NCI-H1436 treated with DMSO at 0.1 percent for 48 hours (cell line): ENCODE measurements around the gene OGFR.

Source experiments
- DNase-seq: peaks from one replicate; lab custom pipeline; 2025; lab: John Stamatoyannopoulos, UW

The OGFR gene

DNA sequence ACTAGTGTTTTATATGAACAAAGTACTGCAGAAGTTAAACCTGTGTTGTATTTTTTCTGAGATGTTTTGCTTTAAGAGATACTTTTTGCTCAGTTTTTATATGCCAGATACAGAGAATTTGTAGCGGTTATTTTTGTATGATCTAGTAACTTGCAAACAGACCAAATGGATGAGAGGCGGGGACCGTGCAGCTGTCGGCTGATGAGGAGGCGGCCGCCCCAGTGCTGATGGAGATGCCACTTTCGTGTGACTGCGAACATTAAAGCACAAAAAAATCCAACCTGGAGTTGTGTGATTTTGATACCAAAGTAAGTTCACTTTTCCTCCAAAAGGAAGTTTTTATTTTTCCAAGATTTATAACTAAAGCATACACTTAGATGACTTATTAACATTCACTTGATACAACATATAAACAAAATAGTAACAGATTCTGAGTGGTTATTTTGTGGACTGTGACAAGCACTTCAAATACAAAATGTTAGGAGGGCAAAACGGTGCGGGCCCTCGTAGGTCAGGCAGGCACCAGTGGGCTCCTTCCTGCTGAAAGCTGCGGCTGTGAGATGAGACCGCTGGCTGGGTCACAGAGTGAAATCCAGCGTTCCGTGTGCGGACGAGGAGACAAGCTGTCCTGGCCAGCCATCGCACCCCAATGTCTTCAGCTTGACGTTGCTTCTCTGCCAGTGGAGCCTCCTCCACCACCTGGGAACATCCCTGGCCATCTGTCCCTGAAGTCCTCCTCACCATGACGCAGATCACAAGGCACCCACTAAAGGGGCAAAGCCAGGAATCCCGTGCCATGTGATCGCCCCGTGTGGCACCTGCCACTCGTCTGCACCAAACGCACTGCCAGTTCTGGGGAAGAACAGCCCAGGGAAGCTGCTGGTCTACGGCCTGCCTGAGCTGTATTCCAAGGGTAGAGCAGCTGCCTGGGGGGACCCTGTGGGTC, 4.0 kb upstream of the OGFR start:
- DNase-seq, result no peak

GRCh38 chr20:62801284-62802010, 3.2 kb upstream of the OGFR start:
- DNase-seq, result no peak

DNA sequence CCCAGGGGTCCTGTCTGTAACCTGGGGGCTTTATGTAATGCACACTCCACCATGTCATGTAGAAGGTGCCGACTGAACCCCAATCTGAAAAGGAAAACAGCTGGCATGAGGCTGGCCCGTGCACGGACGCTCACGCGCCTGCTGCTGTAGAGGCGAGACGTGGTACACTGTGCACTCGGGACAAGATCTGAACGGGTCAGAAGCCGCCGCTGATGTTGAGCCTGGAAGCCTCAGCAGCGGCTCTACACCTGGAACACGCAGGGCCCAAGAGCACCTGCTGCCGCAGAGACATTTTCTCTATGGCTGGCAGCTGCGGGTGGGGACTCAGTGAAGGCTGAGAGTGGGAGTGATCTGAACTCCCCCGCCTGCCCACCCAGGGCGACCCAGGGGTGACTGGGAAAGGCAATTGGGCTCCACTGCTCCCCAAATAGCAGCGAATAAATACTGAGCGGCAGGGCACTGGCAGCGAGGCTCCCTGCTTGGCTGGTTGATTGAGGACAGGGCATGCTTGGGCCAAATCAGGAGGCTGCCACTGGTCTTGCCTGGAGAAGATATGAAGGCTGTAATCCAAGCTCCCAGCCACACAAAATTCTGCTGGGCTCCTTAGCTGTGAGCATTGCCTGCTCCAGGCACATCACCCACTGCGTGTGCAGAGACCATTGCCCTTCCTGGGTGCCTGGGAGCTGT, 2.5 kb upstream of the OGFR start:
- DNase-seq, result no peak

GRCh38 chr20:62804021-62804626, 511 bp upstream of the OGFR start:
- no peak for DNase-seq

GRCh38 chr20:62805155-62805710, 598 bp downstream of the OGFR start:
- DNase-seq, result no peak

- DNase-seq, result no peak
These were observed 1.2 kb downstream of the OGFR start for GRCh38 chr20:62805711-62806382.

GRCh38 chr20:62806383-62807050, 1.9 kb downstream of the OGFR start:
- DNase-seq, result no peak

GRCh38 chr20:62807444-62808210, 3.0 kb downstream of the OGFR start:
- DNase-seq, result no peak

DNA sequence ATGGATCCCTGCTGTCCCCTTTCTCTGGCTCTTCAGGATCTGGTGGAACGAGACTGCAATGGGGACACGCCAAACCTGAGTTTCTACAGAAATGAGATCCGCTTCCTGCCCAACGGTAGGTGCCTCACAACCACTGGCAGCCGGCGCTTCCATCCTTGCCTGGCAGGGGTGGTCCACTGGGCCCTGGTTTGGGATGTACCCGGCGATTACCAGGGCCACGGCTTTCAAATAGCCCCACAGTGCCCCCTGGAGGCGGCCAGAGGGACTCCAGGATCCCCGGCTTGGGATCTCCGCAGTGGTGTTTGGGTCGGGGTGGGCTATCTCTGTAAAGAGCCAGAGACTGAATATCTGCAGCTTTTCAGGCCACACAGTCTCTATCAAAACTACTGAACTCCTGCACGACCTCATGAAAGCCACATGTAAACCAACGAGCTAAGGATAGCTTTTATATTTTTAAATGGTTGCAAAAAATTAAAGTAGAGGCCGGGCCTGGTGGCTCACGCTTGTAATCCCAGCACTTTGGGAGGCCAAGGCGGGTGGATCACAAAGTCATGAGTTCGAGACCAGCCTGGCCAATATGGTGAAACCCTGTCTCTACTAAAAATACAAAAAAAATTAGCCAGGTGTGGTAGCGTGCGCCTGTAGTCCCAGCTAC, 3.7 kb downstream of the OGFR start:
- no peak for DNase-seq

DNA sequence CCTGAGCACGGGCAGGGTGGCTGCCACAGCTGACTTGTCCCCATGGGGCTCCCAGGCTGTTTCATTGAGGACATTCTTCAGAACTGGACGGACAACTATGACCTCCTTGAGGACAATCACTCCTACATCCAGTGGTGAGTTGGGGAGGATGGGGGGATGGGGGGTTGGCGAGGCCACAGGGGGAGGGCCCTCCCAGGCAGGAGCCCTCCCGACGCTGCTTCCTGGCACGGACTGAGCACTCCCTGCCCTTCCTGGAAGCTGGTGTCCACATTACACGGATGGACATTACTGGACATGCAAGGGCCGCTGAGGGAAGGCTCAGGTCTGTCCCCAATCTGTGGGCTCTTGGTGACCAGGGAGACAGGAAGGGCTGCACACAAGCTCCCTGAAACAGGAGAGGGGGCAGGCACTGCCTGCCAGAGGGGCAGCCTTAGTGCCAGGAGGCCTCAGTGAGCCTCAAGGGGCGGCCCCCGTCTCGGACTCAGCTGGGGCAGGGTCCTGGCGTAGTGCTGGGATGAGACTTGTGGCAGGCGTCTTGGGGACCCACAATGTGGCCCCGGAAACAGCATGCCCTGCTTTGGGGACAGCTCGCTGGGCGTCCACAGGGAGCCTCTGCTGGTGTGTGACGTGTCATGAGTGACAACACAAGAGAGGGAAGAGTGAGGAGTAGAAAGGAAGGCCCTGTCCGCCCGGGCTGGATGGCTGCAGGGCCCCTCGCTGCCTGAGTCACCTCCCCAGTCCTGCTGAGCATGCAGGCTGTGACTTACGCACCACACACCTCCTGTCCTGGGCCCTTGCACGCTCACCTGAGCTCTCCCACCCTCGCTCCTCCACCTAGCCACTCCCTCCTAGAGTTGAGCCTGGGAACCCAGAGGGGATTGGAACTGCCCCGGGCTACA, 5.1 kb downstream of the OGFR start:
- no peak for DNase-seq

DNA sequence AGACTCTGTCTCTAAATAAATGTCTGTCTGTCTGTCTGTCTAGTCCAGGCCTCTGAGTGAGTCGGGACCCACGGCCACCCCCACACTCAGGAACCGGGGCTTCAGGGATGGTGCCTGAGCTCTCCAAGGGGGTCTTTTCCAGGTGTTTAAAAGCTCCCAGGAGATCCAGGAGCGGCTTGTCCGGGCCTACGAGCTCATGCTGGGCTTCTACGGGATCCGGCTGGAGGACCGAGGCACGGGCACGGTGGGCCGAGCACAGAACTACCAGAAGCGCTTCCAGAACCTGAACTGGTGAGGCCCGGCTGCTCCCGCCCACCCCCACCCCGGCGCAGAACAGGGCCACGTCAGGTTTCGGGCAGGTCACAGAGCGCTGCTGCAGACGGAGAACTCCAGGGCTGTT, 6.7 kb downstream of the OGFR start:
- DNase-seq, result no peak

DNA sequence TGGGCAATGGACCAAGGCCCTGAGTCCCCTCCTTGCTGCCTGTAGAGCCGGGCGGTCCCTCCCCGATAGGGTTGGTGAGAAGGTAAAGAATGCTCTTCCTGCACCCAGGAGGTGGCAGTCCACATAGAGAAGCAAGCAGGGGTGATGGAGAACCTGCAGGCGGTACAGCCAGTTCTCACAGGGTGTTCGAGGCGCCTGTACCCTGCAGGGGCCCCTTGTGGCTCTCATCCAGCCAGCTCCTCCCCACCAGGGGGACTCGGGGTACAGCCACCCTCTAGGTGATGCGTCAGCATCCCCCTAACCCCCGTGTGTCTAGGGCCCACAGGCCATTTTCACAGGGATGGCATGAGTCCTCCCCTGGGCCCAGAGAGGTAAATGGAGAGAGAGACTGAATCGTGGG, 7.1 kb downstream of the OGFR start:
- no peak for DNase-seq

GRCh38 chr20:62812181-62812906, 7.7 kb downstream of the OGFR start:
- no peak for DNase-seq

GRCh38 chr20:62812907-62813200, 8.2 kb downstream of the OGFR start:
- no peak for DNase-seq

DNA sequence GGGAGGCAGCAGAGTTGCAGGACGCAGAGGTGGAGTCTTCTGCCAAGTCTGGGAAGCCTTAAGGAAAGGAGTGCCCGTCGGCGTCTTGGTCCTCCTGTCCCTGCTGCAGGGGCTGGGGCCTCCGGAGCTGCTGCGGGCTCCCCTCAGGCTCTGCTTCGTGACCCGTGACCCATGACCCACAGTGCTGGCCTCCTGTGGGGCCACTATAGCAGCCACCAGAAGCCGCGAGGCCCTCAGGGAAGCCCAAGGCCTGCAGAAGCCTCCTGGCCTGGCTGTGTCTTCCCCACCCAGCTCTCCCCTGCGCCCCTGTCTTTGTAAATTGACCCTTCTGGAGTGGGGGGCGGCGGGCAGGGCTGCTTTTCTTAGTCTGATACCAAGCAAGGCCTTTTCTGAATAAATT, 9.0 kb downstream of the OGFR start:
- DNase-seq, result no peak

DNA sequence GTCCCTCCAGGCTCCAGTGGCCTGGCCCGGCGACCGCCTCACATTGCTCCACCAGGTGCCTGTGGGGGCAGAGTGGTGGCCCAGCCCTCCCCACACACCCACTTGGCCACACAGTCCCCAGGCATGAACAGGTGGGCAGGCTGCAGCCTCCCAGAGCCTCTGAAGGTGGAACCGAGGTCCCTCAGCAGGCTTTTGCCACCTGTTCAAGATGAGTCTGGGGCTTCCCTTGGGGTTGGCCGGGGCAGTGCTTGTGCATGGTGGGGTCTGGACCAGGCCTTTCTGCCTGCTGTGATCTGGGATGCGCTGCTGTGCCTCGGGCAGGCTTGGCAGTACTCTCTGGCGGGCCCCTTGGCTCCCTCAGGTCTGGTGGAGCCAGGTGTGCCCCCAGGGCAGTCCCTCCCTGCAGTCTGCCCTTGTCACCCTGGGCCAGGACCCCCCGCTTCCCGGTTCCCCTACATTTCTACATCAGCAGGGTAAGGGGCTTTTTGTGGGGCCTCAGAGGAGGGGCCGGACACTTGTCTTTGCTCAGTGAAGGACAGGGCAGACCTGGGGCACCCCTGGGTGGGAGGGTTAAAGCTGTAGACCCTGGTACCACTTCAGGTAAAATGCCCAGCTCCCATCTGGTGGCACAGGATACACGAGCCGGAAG, 9.5 kb downstream of the OGFR start:
- no peak for DNase-seq

DNA sequence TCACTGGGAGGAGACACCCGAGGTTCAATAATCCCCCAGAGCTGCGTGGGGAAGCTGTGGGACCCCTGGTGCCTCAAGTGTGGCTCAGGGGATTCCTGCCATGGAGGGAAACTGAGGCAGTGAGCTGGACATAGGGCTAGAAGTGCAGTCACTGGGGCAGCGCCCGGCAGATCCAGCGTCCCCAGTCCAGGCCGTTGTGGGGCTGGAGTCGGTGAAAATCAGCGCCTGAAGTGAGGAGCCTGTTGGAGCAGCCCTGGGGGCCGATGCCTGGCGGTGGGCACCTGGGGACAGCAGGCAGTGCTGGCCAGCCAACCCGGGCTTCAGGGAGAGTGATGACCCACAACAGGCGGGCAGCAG, 10.1 kb downstream of the OGFR start:
- no peak for DNase-seq
